ENCODE results near the gene TTLL6. TPM values are rescaled to one million over a fixed set of nuclear protein-coding genes. Genes with fewer than 3 reads are reported as not detected.

TTLL6 gene
- total and polyA plus RNA-seq, 11 donors: 0.07 to 0.55 (median 0.15) TPM; not detected in 8

GRCh38 chr17:48724251-48725003 lies 92.6 kb downstream of the TTLL6 start:
- H3K4me1 ChIP-seq: peaks cover 0 to 40% (median 17%) of the 10 kb centered on the region in 12 donors
- WGBS, 4 donors: 7 to 9% (median 8%) methylated on average over 27 to 32 of the region's 32 CpGs
- intact Hi-C loops (cut with DNase I): loop anchor here (2.0 to 10.0 kb wide), 6 partner anchors 66 to 280 kb away; no protein-coding TSS in a partner anchor

GRCh38 chr17:48723423-48724250 lies 93.4 kb downstream of the TTLL6 start:
- intact Hi-C loops (cut with DNase I): loop anchor here in 9 of 10 donors (2.0 to 10.0 kb wide), 6 partner anchors 67 to 281 kb away; no protein-coding TSS in a partner anchor
- H3K9me3 ChIP-seq: no peaks in the 10 kb centered on the region
- H3K27me3 ChIP-seq: peaks cover 79 to 100% (median 100%) of the 10 kb centered on the region in 9 donors
- H3K4me1 ChIP-seq: peaks cover 0 to 40% (median 18%) of the 10 kb centered on the region in 12 donors
- no peaks in the 10 kb centered on the region for H3K36me3 ChIP-seq
- ATAC-seq (no peak), DNase-seq (no peak)
- 7 to 11% (median 10%) methylated on average over 32 to 42 of the region's 42 CpGs for WGBS, 4 donors
- H3K27ac ChIP-seq: no peak overlapping the region
- no peak for TF ChIP-seq CTCF (IDR thresholded peaks at IDR 0.05)
- peak overlapping the region in 1 of 12 donors; percentile 36 for H3K4me3 ChIP-seq

More at GRCh38 chr17:48724251-48725003, 92.6 kb downstream of the TTLL6 start:
- H3K27ac ChIP-seq: no peak overlapping the region
- ATAC-seq: peak; percentile 56 to 93 (median 85)
- no peak overlapping the region for H3K4me3 ChIP-seq
- TF ChIP-seq POLR2A (IDR thresholded peaks at IDR 0.05) (no peak), CTCF (IDR thresholded peaks at IDR 0.05) (peak; percentile 44 to 82 (median 72))
- no peaks in the 10 kb centered on the region for H3K9me3 ChIP-seq
- peaks cover 78 to 100% (median 100%) of the 10 kb centered on the region in 9 donors for H3K27me3 ChIP-seq
- no peaks in the 10 kb centered on the region for H3K36me3 ChIP-seq
- peak; percentile 77 to 90 (median 83) for DNase-seq

GRCh38 chr17:48722915-48723422 lies 94.1 kb downstream of the TTLL6 start, which contains the start of gene PRAC2:
Gene PRAC2 (plus strand): TSS chr17:48723185. CDS start chr17:48724411, 1,226 bp downstream.
- DNase-seq: no peak

More at GRCh38 chr17:48722915-48723422, 94.1 kb downstream of the TTLL6 start, which contains the start of gene PRAC2:
- H3K4me3 ChIP-seq: peak within 1 kb of the TSS in 1 of 12 donors; percentile 36
- H3K27me3 ChIP-seq: peaks cover 80 to 100% (median 100%) of the 10 kb centered on the region in 9 donors
- no peaks in the 10 kb centered on the region for H3K9me3 ChIP-seq
- no peak within 1 kb of the TSS for H3K27ac ChIP-seq
- TF ChIP-seq CTCF (IDR thresholded peaks at IDR 0.05) (no peak), POLR2A (IDR thresholded peaks at IDR 0.05) (no peak)
- H3K4me1 ChIP-seq: peaks cover 0 to 38% (median 13%) of the 10 kb centered on the region in 12 donors
- no peak for ATAC-seq
- H3K36me3 ChIP-seq: no peaks in the 10 kb centered on the region
- WGBS, 4 donors: 2 to 5% (median 3%) methylated on average over 21 of the region's 21 CpGs
- intact Hi-C loops (cut with DNase I): loop anchor here in 5 of 10 donors (5.0 to 10.0 kb wide), 4 partner anchors 69 to 282 kb away; no protein-coding TSS in a partner anchor
